Esophagus squamous epithelium (tissue), 5 donors: ENCODE results near the gene RNF141. TPM values are rescaled to one million over a fixed set of nuclear protein-coding genes. Genes with fewer than 3 reads are reported as not detected.
A peak's percentile ranks its signal among the peaks of the same experiment; 100 is the strongest.

Source experiments
- DNase-seq: peaks from one replicate; lab custom pipeline; 2025; lab: John Stamatoyannopoulos, UW
- H3K27ac ChIP-seq, 4 donors: fragments of 200-600 bp; sonication (generic); one replicate each; pipeline ENCODE4 v1.5.1; 2016 to 2019; ENCODE audit warnings: mild to moderate bottlenecking in 1 of 4
- H3K27me3 ChIP-seq, 4 donors: fragments of 200-600 bp; sonication (generic); 1 replicate in 3 of 4; 2 replicates in 1 of 4; pipeline versions ENCODE4 v1.5.1 to v1.6.0; 2017 to 2021; ENCODE audit warnings: antibody characterized with exemption in 1 of 4
- H3K36me3 ChIP-seq, 3 donors: fragments of 200-600 bp; sonication (generic); one replicate each; pipeline ENCODE4 v1.5.1; 2016 to 2019
- H3K4me1 ChIP-seq, 3 donors: fragments of 200-600 bp; sonication (generic); one replicate each; pipeline ENCODE4 v1.5.1; 2017 to 2019
- H3K4me3 ChIP-seq, 4 donors: fragments of 200-600 bp; sonication (generic); 1 replicate in 3 of 4; 2 replicates in 1 of 4; pipeline ENCODE4 v1.5.1; 2016 to 2019; ENCODE audit warnings: mild to moderate bottlenecking in 2 of 4, moderate library complexity in 1 of 4
- H3K9me3 ChIP-seq, 3 donors: fragments of 200-600 bp; sonication (generic); one replicate each; pipeline ENCODE4 v1.5.1; 2016 to 2019
- POLR2A ChIP-seq, 4 donors: fragments of 450-650 bp; IDR thresholded peaks; one replicate each; pipeline ENCODE4 v1.6.1; 2017; ENCODE audit warnings: antibody characterized with exemption in 4 of 4, mild to moderate bottlenecking in 4 of 4, moderate library complexity in 3 of 4
- WGBS, 2 donors: methylation state at CpG; one replicate each; pipeline ENCODE4 v1.1.5; 2018; 5-methylcytosine and 5-hydroxymethylcytosine counted together
- intact Hi-C: fragments of 100-400 bp; cut with DNase I; formaldehyde crosslinking; loops from one replicate; pipeline ENCODE4 v1.15.0; 2022
- total RNA-seq, 4 donors: library from RNA; depleted of rRNA; stranded (reverse); fragments of >200 nt; gene quantifications; one replicate each; pipeline ENCODE4 v1.1.0, GENCODE V29; 2016
- TF ChIP-seq, protein P1 (sequence below), 6 experiments: fragments of 450-650 bp in 4 of 6; fragments of 200-600 bp in 2 of 6; sonication (generic) in 2 of 6; IDR thresholded peaks; one replicate each; pipeline ENCODE4 v1.5.1; 2016 to 2019; ENCODE audit warnings: antibody characterized with exemption in 6 of 6, mild to moderate bottlenecking in 4 of 6, moderate library complexity in 4 of 6
- donor health status: DM: yes; HTN: yes; CAD: no.

RNF141 gene
- total RNA-seq, 4 donors from 2014 or later = 51.7 to 88.4 (median 56.9) TPM

DNA sequence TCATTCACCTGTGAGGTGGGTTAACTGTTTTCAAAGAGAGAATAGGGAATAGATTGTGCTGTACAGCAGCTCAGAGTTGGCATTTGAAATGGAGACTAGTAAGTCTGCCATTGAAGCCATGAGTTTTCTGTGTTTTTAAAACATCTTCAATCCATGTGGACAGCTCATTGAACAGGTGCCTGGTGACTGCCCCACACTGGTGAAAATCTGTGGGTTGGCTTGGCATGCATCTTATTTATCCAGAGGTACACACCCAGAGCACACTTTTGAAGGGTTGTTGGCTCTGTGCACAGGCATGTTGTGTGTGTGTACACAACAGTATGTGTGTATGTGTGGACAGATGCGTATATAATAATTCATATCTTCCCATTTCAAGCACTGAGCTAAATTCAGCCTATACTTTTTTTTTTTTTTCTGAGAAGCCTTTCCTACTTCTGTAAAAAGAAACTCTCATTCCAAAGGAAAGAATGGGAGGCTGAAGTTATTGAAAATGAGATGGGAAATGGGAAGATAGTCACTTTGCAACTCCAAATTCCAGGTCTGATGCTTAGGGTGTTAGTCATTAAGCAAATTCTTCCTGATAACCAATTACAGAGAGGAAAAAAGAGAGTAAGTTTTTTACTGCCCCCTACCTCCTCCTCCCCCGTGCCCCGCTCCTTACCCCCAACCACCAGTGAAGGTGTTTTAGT is 34.5 kb upstream of the RNF141 start:
- no peaks in the 10 kb centered on the region for H3K27me3 ChIP-seq
- TF ChIP-seq, protein P1, sequence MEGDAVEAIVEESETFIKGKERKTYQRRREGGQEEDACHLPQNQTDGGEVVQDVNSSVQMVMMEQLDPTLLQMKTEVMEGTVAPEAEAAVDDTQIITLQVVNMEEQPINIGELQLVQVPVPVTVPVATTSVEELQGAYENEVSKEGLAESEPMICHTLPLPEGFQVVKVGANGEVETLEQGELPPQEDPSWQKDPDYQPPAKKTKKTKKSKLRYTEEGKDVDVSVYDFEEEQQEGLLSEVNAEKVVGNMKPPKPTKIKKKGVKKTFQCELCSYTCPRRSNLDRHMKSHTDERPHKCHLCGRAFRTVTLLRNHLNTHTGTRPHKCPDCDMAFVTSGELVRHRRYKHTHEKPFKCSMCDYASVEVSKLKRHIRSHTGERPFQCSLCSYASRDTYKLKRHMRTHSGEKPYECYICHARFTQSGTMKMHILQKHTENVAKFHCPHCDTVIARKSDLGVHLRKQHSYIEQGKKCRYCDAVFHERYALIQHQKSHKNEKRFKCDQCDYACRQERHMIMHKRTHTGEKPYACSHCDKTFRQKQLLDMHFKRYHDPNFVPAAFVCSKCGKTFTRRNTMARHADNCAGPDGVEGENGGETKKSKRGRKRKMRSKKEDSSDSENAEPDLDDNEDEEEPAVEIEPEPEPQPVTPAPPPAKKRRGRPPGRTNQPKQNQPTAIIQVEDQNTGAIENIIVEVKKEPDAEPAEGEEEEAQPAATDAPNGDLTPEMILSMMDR (IDR thresholded peaks at IDR 0.05) = no peak
- TF ChIP-seq POLR2A (IDR thresholded peaks at IDR 0.05) = no peak
- H3K36me3 ChIP-seq = peaks cover 0 to 20% (median 0%) of the 10 kb centered on the region in 3 donors
- H3K27ac ChIP-seq = peak overlapping the region in 1 of 4 donors; percentile 34
- H3K4me3 ChIP-seq = no peak overlapping the region
- DNase-seq = no peak
- intact Hi-C loops = no loop called here
- no peaks in the 10 kb centered on the region for H3K9me3 ChIP-seq
- 84 to 88% methylated on average over 3 of the region's 3 CpGs for WGBS, 2 donors
- peaks cover 0 to 14% (median 6%) of the 10 kb centered on the region in 3 donors for H3K4me1 ChIP-seq

DNA sequence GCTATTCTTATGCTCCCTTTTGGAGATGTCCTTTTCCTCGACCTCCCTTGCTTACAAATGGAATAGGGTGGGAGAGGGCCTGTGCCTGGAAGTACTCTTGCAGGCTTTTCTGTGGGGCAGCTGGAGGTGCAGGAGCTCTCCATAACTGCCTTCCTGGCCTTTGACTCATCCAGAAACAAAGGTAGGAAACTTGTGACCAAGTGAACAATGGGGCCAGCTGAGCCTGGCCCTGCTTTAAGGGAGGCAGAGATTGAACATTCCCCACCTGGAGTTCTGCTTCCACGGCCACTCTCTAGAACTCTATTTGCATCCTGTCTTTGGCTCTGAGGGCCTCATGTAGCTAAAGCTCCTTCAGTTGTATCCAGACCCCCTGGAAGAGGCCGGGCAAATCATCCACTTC is 32.6 kb upstream of the RNF141 start:
- Histone ChIP-seq H3K27me3 (no peaks in the 10 kb centered on the region), H3K36me3 (peaks cover 0 to 12% (median 0%) of the 10 kb centered on the region in 3 donors), H3K9me3 (no peaks in the 10 kb centered on the region), H3K27ac (peak overlapping the region in 1 of 4 donors; percentile 21), H3K4me1 (peaks cover 0 to 5% (median 3%) of the 10 kb centered on the region in 3 donors), H3K4me3 (no peak overlapping the region)
- intact Hi-C loops = no loop called here
- 70 to 71% methylated on average over 2 to 3 of the region's 3 CpGs for WGBS, 2 donors
- TF ChIP-seq POLR2A (IDR thresholded peaks at IDR 0.05) = no peak
- TF ChIP-seq, protein P1 (IDR thresholded peaks at IDR 0.05) = no peak
- no peak for DNase-seq

DNA sequence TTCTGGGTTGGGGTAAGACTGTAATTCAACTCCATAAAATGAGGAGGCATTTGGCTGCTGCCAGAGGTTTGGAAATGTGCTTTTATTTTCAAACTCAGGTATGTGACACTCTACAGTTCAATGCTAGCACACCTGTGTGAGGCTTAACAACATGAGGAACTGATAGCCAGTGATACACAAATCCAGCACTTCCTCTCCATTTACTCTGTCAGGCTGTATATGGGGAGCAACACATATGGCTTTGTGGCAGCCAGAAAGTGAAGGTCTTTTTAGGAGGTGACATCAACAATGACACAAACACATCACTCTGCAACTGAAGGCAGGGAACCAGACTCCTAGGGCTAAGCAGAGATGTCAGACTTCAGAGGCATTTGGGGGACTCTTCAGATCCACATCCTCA is 32.0 kb upstream of the RNF141 start:
- no peak for TF ChIP-seq POLR2A (IDR thresholded peaks at IDR 0.05)
- TF ChIP-seq, protein P1 (IDR thresholded peaks at IDR 0.05) = no peak
- peaks cover 0 to 12% (median 0%) of the 10 kb centered on the region in 3 donors for H3K36me3 ChIP-seq
- no peaks in the 10 kb centered on the region for H3K27me3 ChIP-seq
- peak overlapping the region in 1 of 4 donors; percentile 21 for H3K27ac ChIP-seq
- DNase-seq = no peak
- H3K4me1 ChIP-seq = peaks cover 0 to 5% (median 3%) of the 10 kb centered on the region in 3 donors
- intact Hi-C loops = no loop called here
- H3K9me3 ChIP-seq = no peaks in the 10 kb centered on the region
- no peak overlapping the region for H3K4me3 ChIP-seq

DNA sequence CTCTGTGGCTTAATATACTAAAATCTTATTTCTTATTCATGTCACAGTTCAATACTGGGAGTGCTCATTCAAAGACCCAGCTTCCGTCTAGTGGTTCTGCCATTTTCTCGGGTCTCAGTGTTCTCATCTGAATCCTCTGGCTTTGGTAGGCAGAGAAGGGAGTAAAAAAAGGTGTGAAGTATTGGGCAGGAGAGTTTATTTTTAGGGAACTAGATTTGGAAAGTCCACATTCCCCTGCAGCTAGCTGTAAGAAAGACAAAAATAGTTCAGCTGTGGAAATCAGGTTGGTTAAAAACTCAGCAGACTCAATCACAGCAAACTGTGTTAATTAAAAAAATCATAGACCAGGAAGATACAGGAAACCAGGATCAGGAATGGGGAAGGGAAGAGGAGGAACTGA is 31.5 kb upstream of the RNF141 start:
- 85 to 86% methylated on average over 2 of the region's 2 CpGs for WGBS, 2 donors
- Histone ChIP-seq H3K4me1 (peaks cover 0 to 5% (median 3%) of the 10 kb centered on the region in 3 donors), H3K27ac (no peak overlapping the region), H3K27me3 (no peaks in the 10 kb centered on the region), H3K9me3 (no peaks in the 10 kb centered on the region), H3K36me3 (peaks cover 0 to 12% (median 0%) of the 10 kb centered on the region in 3 donors), H3K4me3 (no peak overlapping the region)
- TF ChIP-seq, protein P1 (IDR thresholded peaks at IDR 0.05) = no peak
- TF ChIP-seq POLR2A (IDR thresholded peaks at IDR 0.05) = no peak
- intact Hi-C loops = no loop called here
- DNase-seq = no peak

DNA sequence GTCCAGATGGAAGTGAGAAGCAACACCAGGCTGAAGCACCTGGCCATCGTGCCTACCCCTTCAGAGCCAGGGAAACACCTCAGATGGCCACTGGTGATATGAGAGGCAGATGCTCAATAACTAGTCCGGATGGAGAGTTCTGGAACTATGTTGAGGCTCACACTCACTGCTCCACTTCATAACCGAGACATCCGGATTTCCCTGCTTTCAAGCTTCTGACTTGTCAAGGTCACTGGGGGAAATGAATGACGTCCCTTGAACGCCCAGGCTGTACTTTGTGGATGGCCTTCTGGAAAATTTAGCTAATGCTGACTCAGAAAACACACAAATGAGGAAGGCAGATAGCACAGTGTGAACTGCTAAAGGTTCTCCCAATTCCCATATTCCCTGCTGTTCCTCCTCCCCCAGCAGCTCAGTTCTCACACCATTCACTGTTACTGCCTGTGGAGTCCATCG is 27.5 kb upstream of the RNF141 start, which contains the start of gene LYVE1:
TSS of gene LYVE1 (minus strand) at position 180 of the 456 bp plus-strand sequence. CDS start at position 47, 133 bp downstream.
- peaks cover 0 to 5% (median 2%) of the 10 kb centered on the region in 3 donors for H3K4me1 ChIP-seq
- TF ChIP-seq POLR2A (IDR thresholded peaks at IDR 0.05) = peak in 1 of 4 donors; percentile 41
- TF ChIP-seq, protein P1 (IDR thresholded peaks at IDR 0.05) = no peak
- no peaks in the 10 kb centered on the region for H3K9me3 ChIP-seq
- H3K27me3 ChIP-seq = no peaks in the 10 kb centered on the region
- peak within 1 kb of the TSS in 3 of 4 donors; percentile 3 to 42 (median 6) for H3K4me3 ChIP-seq
- H3K27ac ChIP-seq = peak within 1 kb of the TSS in 3 of 4 donors; percentile 32 to 62 (median 56)
- 66 to 68% methylated on average over 7 of the region's 7 CpGs for WGBS, 2 donors
- intact Hi-C loops = loop anchor here (10.0 kb wide), 1 partner anchor 156 kb away; no protein-coding TSS in a partner anchor
- no peaks in the 10 kb centered on the region for H3K36me3 ChIP-seq
- no peak for DNase-seq
